Body of pancreas (tissue), 4 donors: ENCODE data around the gene RER1.

Experiments
- CTCF ChIP-seq, 7 experiments: fragments of 450-650 bp in 4 of 7; fragments of 200-600 bp in 3 of 7; sonication (generic) in 3 of 7; IDR thresholded peaks; one replicate each; pipeline ENCODE4 v1.5.1; 2016 to 2019; ENCODE audit warnings: antibody characterized with exemption in 7 of 7
- POLR2A ChIP-seq, 3 donors: fragments of 450-650 bp; IDR thresholded peaks; one replicate each; pipeline ENCODE4 v1.6.1; 2016; ENCODE audit warnings: antibody characterized with exemption in 3 of 3, mild to moderate bottlenecking in 2 of 3

GRCh38 chr1:2394761-2395160, 3.1 kb downstream of the RER1 start:
- TF ChIP-seq POLR2A (IDR thresholded peaks at IDR 0.05) = no peak
- no peak for TF ChIP-seq CTCF (IDR thresholded peaks at IDR 0.05)
